HG02759 (cell line): ENCODE results near the gene MCEMP1.

ENCODE experiments used
- ATAC-seq: cut with Tn5 transposase; IDR thresholded peaks from one replicate; pipeline ENCODE4 v1.9.1; 2021; ENCODE audit warnings: mild to moderate bottlenecking, moderate library complexity; ENCODE audit not compliant: unreplicated experiment

The MCEMP1 gene

DNA sequence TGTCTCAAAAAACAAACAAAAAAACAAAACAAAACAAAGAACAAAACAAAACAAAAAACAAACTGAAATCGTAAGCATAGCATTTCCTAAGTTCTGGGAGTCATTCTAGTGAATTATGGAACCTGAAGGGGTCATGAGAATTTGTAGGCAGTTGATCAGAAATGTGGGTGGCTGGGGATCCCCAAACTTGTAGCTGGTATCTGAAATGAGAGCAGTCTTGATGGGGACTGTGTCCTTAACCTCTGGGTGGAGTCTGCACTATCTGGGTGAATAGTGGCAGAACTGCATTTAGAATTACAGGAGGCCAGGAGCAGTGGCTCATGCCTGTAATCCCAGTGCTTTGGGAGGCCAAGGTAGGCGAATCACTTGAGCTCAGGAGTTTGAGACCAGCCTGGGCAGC lies 48.9 kb downstream of the MCEMP1 start:
- ATAC-seq: no peak

GRCh38 chr19:7729211-7729610 lies 52.3 kb downstream of the MCEMP1 start:
- ATAC-seq: no peak
